ENCODE data around the gene PPIA. TPM values are rescaled to one million over a fixed set of nuclear protein-coding genes. Genes with fewer than 3 reads are reported as not detected.
A peak's percentile ranks its signal among the peaks of the same experiment; 100 is the strongest.

The PPIA gene
- total and polyA plus RNA-seq, 2 donors (not counting 1 experiment from before 2014, with no cell fraction given), result 807 to 1,498 TPM

GRCh38 chr7:44754802-44755697 is 41.4 kb upstream of the PPIA start:
- ATAC-seq (ENCODE audit: low read depth) (no peak), DNase-seq (peak; percentile 12)
- no peak overlapping the region for H3K4me3 Mint-ChIP-seq
- Histone ChIP-seq H3K4me2 (replicated peaks; ENCODE audit: low read depth, low read length, poor library complexity, severe bottlenecking) (peak overlapping the region; percentile 85), H3K4me1 (ENCODE audit: control insufficient read depth in 2 of 2, insufficient read depth in 2 of 2, low read length in 2 of 2) (peaks cover 63 to 66% of the 10 kb centered on the region in 2 donors), H3K36me3 (replicated peaks in 1 of 2; ENCODE audit: control extremely low read depth in 1 of 2, control insufficient read depth in 1 of 2, extremely low read depth in 1 of 2, insufficient read depth in 2 of 2, low read length in 1 of 2) (peaks cover 0 to 57% of the 10 kb centered on the region in 2 experiments), H2AFZ (ENCODE audit: insufficient read depth, low read depth, low read length, poor library complexity, severe bottlenecking) (no peak overlapping the region), H4K20me1 (ENCODE audit: control insufficient read depth, insufficient read depth, low read length, poor library complexity, severe bottlenecking) (peaks cover 65% of the 10 kb centered on the region), H3K27me3 (replicated peaks in 1 of 4; ENCODE audit: control extremely low read depth in 1 of 4, control insufficient read depth in 3 of 4, insufficient read depth in 4 of 4, low read length in 3 of 4) (no peaks in the 10 kb centered on the region), H3K4me3 (ENCODE audit: control extremely low read depth in 1 of 5, extremely low read depth in 1 of 5, insufficient read depth in 1 of 5, low read depth in 2 of 5, low read length in 4 of 5) (no peak overlapping the region), H3K9ac (ENCODE audit: low read length) (no peak overlapping the region), H3K9me3 (ENCODE audit: control extremely low read depth in 1 of 3, control insufficient read depth in 2 of 3, insufficient read depth in 1 of 3, low read length in 2 of 3) (no peaks in the 10 kb centered on the region), H3K79me2 (ENCODE audit: control insufficient read depth, insufficient read depth, low read length) (peaks cover 91% of the 10 kb centered on the region), H3K27ac (ENCODE audit: low read length in 2 of 2) (peak overlapping the region; percentile 39 to 97)
- no peaks in the 10 kb centered on the region for H3K9me3 Mint-ChIP-seq (ENCODE audit: insufficient read depth)
- H3K27ac Mint-ChIP-seq, result peak overlapping the region; percentile 81
- peaks cover 64% of the 10 kb centered on the region for H3K4me1 Mint-ChIP-seq
- no peak for TF ChIP-seq CTCF (IDR thresholded peaks at IDR 0.05)
- TF ChIP-seq EZH2 (IDR thresholded peaks at IDR 0.05; ENCODE audit: borderline replicate concordance, insufficient read depth, low read depth, low read length, poor library complexity, severe bottlenecking), result no peak
- POLR2A ChIA-PET, result no interaction called here
- CTCF ChIA-PET, result interaction anchor here (0.6 kb wide), 1 partner anchor 12 kb away, joined by 3 read pairs; no protein-coding TSS in a partner anchor
- intact Hi-C loops (cut with micrococcal nuclease), result loop anchor here (5.0 kb wide), 1 partner anchor 232 kb away; no protein-coding TSS in a partner anchor
- H3K27me3 Mint-ChIP-seq, result no peaks in the 10 kb centered on the region
- WGBS (ENCODE audit: insufficient coverage), result 98% methylated on average over 11 of the region's 11 CpGs

Data from B cell (primary cell).